HG03108 (cell line): ENCODE data around the gene STK32B.
"Not testable (repeated sequence)": the region's sequence is repeated elsewhere in the genome, so short reads cannot be mapped to it uniquely, and the experiment has no call there.

Experiments used
- ATAC-seq: cut with Tn5 transposase; IDR thresholded peaks from one replicate; pipeline ENCODE4 v1.9.1; 2021; ENCODE audit warnings: moderate library complexity; ENCODE audit not compliant: unreplicated experiment

STK32B gene

GRCh38 chr4:5250536-5250935 lies 199.3 kb downstream of the STK32B start:
- not testable (repeated sequence) for ATAC-seq

DNA sequence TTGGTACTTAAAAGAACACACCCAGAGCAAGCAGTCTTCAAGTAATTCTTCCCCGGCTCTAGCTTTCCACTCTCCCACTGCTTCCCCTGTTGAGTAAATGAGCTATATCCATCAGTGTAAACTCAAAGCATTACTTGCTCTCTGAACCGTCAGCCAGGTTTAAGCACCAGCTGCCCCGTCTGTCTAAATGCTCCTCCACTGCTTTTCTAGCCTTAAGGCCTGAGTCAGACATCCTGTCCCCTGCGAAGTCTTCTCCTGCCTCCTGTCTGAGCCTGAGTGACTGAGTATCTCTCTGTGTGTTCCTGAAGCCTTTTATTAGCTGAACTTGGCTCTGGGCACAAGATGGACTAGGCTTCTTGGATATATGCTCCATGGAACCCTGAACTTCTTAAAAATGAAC lies 205.1 kb downstream of the STK32B start:
- no peak for ATAC-seq

- ATAC-seq = no peak
Measured at GRCh38 chr4:5257086-5257485, 205.8 kb downstream of the STK32B start.

DNA sequence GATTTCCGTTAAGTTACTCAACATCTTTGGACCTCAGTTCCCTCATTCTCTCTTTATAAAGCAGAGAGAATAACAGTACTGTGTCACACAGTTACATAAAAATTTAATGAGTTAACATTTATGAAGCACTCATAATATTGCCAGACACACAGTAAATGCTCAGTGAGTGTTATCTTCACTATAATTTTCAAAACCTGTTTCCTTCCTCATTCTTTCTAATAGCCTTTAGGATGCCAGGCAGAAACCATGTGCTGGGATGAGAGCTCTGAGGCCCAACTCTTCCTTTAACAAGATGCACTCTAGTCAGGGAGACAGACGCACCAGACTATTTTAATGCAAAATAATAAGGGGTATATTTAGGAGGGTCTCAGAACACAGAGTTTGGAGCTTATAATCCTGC lies 208.2 kb downstream of the STK32B start:
- no peak for ATAC-seq

- no peak for ATAC-seq
Measured at GRCh38 chr4:5260121-5260520, 208.8 kb downstream of the STK32B start.

- ATAC-seq = no peak
Measured at GRCh38 chr4:5261866-5262265, 210.6 kb downstream of the STK32B start.

GRCh38 chr4:5266991-5267390 lies 215.7 kb downstream of the STK32B start:
- no peak for ATAC-seq

- ATAC-seq = no peak
Measured at GRCh38 chr4:5267408-5267807, 216.1 kb downstream of the STK32B start.

GRCh38 chr4:5276475-5277075 lies 225.3 kb downstream of the STK32B start:
- no peak for ATAC-seq

DNA sequence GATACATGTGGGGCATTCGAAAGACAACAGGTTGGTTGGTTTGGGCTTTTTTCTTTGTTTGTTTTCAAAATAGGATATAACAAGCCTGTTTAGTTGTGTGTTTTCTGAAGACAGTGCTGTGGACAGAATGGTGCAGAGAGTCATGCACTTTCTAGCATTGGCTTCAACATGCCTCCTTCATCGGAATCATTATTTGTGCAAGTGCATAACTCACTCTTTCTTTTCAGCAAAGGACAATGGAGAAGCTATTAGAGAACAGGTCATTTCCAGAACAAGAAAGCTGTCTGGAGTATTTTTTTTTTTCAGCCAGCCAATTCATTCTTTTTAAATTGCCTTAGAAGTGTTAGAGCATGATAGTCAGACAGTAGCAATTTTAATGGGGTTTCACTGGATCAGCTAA lies 225.8 kb downstream of the STK32B start:
- ATAC-seq = no peak

GRCh38 chr4:5278213-5278612 lies 226.9 kb downstream of the STK32B start:
- ATAC-seq = no peak

DNA sequence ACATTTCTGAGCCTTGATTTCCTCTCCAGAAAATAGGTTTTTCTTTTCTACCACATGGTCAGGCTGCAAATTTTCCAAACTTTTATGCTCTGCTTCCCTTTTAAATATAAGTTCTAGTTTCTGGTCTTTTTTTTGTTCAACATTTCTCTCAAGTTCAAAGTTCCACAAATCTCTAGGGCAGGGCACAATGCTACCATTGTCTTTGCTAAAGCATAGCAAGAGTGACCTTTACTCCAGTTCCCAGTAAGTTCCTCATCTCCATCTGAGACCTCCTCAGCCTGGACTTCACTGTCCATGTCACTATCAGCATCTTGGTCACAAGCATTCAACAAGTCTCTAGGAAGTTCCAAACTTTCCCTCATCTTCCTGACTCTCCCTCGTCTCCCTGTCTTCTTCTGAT lies 228.8 kb downstream of the STK32B start:
- not testable (repeated sequence) for ATAC-seq

GRCh38 chr4:5280828-5281227 lies 229.5 kb downstream of the STK32B start:
- ATAC-seq = no peak

- no peak for ATAC-seq
Measured at GRCh38 chr4:5283837-5284236, 232.6 kb downstream of the STK32B start.

DNA sequence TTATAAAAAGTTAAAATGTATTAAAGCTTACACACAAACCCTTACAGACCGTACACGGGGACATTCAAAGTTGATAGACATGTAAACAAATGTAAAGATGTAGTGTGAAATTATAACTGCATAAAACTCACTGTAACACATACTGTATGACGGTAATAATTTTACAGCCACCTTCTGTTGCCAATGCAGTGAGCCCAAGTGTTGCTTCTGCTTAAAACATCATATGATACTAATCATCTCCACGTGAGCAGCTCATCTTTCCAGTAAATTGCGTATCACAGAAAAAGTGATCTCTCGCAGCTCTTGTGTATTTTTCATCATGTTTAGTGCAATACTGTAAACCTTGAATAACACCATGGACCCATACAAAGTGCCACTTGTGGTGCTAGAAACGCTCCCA lies 233.2 kb downstream of the STK32B start:
- ATAC-seq = no peak

DNA sequence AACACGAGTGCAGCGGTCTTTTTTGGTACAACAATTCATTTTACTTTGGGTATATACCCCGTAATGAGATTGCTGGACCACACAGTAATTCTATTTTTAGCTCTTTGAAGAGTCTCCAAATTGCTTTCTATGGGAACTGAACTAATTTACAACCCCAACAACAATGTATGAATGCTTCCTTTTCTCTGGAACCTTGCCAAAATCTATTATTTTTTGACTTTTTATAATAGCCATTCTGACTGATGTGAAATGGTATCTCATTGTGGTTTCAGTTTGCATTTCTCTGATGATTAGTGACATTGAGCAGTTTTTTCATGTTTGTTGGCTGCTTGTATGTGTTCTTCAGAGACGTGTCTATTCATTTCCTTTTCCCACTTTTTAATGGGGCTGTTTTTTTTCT lies 240.8 kb downstream of the STK32B start:
- ATAC-seq = no peak

DNA sequence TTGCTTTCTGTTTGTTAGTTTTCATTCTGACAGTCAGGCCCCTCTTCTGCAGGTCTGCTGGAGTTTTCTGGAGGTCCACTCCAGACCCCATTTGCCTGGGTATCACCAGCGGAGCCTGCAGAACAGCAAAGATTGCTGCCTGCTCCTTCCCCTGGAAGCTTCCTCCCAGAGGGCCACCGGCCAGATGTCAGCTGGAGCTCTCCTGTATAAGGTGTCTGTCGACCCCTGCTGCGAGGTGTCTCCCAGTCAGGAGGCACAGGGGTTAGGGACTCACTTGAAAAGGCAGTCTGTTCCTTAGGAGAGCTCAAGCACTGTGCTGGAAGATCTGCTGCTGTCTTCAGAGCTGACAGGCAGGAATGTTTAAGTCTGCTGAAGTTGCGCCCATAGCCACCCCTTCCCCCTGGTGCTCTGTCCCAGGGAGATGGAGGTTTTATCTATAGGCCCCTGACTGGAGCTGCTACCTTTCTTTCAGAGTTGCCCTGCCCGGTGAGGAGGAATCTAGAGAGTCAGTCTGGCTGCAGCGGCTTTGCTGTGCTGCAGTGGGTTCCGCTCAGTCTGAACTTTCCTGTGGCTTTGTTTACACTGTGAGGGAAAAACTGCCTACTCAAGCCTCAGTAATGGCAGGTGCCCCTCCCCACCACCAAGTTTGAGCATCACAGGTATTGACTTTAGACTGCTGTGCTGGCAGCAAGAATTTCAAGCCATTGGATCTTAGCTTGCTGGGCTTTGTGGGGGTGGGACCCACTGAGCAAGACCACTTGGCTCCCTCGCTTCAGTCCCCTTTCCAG lies 246.9 kb downstream of the STK32B start:
- ATAC-seq = not testable (repeated sequence)

DNA sequence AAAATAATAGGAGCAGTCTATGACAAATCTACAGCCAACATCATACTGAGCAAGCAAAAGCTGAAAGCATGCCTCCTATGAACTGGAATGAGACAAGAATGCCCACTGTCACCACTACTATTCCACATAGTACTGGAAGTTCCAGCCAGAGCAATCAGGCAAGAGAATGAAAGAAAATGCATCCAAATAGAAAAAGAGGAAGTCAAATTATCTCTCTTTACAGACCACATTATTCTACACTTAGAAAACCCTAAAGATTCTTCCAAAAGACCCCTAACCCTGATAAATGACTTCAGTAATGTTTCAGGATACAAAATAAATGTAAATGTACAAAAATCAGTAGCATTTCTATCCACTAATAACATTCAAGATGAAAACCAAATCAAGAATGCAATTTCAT lies 249.0 kb downstream of the STK32B start:
- no peak for ATAC-seq

DNA sequence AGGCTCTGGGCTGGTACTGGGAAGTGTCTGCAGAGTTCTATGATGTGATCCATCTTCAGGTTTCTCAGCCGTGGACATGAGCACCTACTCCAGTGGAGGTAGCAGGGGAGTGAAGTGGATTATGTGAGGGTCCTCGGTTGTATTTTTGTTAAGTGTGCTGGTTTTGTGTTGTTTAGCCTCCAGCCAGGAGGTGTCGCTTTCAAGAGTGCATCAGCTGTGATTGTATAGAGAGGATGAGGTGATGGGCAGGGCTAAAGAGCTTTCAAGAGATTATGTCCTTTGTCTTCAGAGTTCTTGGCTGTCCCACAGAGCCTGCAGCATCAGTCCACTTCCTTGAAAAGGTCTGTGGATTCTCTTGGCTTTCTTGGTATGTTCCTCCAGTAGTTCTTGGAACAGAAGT lies 256.6 kb downstream of the STK32B start:
- ATAC-seq = no peak

DNA sequence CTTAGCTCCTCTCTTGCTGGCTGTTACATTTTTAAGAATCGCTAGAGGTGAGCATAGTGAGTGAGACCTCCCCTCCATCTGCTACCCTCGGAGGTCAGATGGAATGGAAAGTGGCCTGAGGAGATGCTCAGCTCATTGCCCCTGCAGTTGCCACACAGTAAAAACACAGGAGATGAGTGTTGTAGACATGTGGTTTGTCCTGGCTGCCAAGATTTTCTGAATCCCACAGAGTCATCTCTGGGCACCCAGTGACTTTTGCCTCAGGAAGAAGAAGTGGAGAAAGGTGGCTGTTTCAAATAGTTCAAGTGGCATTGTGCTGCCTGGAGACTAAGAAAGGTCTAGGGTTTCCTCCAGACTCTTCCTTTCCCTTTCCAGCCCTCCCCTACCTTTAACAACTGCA lies 271.0 kb downstream of the STK32B start:
- no peak for ATAC-seq

DNA sequence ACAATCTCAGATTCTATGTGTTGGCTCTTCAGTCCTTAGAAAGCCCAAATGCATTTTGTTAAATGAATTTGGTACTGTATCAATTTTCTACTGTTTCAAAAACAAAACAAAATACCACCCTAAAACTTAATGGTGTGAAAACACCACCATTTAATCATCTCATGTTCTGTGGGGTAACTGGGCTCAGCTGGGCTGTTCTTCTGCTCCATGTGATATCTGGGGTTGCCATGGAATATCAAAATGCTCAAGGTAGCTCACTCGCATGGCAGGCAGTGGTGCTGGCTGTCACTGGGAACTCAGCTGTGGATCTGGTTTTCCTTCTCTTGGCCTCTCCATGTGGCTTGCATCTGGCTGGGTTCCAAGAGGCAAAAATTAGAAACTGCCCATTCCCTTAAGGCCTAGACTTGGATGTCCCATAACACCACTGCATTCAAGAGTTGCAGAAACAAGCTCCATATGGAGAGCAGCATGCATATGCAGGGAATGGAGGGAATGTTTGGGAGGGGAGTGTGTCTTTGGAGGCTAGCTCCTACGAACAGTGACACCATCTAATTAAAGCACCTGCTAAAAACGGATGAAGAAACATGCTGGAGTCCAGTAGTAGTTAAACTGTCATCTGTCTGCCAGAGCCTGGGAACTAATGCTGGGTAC lies 279.2 kb downstream of the STK32B start:
- ATAC-seq = no peak

- no peak for ATAC-seq
Measured at GRCh38 chr4:5337731-5338130, 286.5 kb downstream of the STK32B start.
